HG03108 (cell line): ENCODE measurements around the gene PKHD1.
"Not testable (repeated sequence)": the region's sequence is repeated elsewhere in the genome, so short reads cannot be mapped to it uniquely, and the experiment has no call there.

Experiments
- ATAC-seq: cut with Tn5 transposase; IDR thresholded peaks from one replicate; pipeline ENCODE4 v1.9.1; 2021; ENCODE audit warnings: moderate library complexity; ENCODE audit not compliant: unreplicated experiment

Gene PKHD1

DNA sequence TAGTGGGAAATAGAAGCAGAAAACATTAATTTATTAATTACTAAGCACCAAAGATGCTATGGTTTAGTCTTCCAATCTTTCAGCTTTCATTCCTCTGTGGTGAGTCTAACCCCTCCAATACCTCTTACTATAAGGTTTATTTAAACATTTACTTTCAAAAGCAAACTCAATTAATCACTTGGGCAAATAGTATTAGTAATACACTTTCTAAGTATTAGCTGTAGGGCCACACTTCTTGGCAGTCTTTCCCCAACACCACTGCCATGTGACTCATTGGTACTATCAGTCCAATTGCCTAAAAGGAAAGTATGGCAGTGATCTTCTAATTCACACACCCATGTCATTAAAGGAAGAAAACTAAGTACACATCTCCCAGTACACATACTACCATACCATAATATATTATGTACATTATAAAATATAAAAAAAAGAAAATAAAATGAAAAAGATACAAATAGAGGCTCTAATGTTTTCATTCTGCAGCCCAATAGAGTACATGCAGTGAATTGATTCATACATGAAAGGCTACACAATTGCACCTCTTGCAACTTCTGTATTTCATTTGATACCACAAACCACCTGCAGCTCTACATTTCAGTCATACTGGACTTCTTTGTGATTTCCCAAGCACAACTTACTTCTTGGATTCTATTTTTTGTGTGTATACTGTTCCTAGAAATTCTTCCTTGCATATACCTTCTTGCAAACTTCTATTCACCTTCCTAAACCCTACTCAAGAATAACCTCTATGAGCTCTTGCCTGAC lies 218.6 kb downstream of the PKHD1 start:
- no peak for ATAC-seq

DNA sequence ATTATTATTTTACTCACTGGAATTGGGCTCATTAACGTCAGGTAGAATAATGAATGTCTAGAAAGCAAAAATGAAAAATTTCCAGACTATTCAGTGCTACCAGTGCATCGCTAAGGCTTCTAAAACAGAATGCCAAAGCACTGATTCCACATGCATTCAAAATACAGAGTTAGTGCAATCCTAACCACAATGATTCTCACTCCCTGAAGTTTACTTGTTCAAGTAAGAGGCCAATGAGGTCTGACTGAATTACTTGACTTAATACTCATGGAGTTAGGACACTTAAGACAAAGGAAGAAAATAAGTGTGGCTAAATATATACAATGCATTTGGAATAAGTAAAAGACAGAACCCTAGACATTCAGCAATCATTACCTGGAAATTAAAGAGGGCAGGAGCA lies 220.5 kb downstream of the PKHD1 start:
- ATAC-seq = no peak

GRCh38 chr6:51865996-51866395 lies 221.4 kb downstream of the PKHD1 start:
- no peak for ATAC-seq

- no peak for ATAC-seq
Observed at GRCh38 chr6:51865176-51865575, 222.2 kb downstream of the PKHD1 start.

DNA sequence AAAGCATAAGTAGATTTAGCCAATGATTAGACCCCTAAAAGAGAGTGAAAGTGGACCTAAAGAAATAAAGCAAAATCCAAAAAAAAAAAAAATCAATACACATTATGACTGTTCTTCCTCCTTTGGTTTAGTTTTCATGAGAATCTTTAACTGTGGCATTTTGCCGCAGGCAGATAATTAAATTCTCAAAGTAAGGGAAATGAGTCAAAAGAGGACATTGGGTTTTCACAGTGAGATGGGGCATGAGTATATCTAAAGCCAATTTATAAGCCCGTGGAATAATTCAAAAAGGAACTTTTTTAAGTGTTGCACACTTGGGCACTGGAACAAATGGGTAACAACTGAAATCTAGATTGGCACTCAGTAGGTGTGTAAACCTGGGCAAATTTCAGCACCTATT lies 230.3 kb downstream of the PKHD1 start:
- no peak for ATAC-seq

DNA sequence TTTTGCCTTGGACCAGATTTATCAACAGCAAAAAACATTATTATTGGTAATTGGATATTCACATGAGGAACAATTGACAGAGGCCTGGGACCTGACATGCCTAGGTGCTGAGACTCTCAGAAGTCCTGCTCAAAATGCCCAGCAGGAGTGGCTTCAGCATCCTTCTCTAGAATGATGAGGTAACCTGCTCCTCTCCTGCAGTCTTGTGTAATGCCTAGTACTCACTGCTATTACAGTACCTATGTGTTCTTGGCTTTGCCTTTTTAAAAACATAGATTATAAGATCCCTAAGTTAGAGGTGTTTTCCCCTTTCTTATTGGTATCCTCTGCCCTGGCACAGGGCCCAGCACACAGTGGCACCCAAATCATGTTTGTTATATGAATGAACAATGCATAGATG lies 230.9 kb downstream of the PKHD1 start:
- ATAC-seq = no peak

- no peak for ATAC-seq
Observed at GRCh38 chr6:51855310-51856082, 231.9 kb downstream of the PKHD1 start.

- ATAC-seq = no peak
Observed at GRCh38 chr6:51854876-51855275, 232.5 kb downstream of the PKHD1 start.

- no peak for ATAC-seq
Observed at GRCh38 chr6:51854347-51854746, 233.1 kb downstream of the PKHD1 start.

- ATAC-seq = not testable (repeated sequence)
Observed at GRCh38 chr6:51853109-51853508, 234.3 kb downstream of the PKHD1 start.

DNA sequence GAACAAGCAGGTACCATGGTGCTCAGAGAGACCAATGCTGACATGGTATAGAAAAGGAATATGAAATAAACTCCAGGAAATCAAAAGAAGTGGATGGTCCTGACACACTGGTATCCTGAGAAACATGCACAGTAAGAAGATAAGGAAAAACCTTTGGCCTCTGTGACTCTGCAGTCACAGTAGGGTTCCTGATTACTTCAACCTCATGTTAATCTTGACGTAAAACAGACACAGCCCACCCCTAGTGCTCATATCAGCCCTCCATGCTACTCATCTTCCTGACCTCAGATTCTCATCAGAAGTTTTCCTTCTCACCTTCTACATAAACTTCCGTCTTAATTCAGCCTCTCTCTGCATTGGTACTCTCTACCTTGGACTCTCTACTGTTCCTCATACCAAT lies 240.9 kb downstream of the PKHD1 start:
- no peak for ATAC-seq

DNA sequence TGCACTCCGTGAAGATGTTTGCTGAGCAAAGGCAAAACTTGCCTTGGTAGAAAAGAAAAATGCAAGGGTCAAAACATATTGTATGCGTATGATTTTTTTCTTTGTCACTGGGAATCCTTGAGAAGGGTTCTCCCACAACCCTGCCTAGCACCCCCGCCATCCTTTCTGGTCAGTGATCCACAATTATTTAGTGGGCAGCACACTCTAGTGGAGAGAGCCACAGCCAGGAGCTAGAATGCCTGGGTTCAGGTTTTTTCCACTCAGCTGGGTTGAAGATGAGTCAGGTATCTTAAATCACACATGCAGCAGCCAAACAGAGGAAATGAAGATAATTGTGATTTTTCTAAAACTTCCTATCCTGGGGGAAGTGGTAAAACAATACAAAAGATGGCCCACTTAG lies 243.1 kb downstream of the PKHD1 start:
- no peak for ATAC-seq

GRCh38 chr6:51843456-51844056 lies 243.9 kb downstream of the PKHD1 start:
- ATAC-seq = no peak

- ATAC-seq = no peak
Observed at GRCh38 chr6:51842804-51843378, 244.5 kb downstream of the PKHD1 start.

GRCh38 chr6:51842061-51842803 lies 245.2 kb downstream of the PKHD1 start:
- ATAC-seq = no peak

DNA sequence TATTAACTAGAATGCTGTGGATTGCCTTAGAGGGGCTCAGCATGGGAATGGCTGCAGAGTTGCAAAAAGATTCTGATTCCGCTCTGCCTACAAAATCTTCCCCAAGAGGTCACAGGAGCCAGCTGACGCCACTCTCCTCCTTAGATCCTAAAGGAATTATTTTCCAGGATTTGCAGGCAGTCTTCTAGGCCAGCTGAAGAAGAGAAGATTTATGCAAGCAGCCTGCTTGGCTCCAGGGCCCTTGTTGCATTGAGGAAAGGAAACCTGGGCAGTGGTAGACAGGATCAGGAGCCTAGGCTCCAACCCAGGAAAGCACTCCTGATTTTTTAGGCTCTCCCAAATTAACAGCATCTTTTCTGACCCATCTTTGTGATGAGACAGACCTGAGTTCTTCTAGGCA lies 245.8 kb downstream of the PKHD1 start:
- no peak for ATAC-seq

DNA sequence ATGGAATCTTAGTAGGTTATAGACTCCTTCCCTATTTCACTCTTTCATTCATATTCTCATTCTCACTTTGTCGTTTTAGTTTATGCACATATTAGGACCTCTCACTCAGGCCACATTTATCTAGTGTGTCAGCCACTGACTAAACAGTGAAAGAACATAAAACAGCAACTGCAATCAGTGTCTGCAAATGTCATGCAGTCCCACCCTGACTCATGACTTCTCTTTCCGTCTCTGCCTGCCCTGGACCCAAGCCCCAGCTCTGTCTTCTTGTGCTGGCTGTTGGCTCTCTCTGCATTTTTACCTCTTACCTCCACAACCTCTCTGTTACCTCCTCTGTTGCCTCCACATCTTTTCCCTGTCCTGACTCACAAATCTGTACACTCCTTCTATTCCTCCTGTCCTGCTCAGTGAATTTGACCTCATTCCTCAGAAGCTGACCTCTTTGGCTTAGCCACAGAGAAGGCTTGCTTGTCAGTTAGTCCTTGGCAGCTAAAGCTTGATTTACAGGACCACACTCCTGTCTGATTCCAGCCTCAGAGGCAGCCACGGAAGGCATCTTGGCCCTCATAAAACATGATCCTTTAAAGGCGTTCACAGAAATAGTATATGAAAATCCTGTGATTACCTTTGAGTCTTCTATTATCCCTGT lies 247.6 kb downstream of the PKHD1 start:
- no peak for ATAC-seq

GRCh38 chr6:51830666-51831065 lies 256.7 kb downstream of the PKHD1 start:
- ATAC-seq = no peak

GRCh38 chr6:51827580-51827979 lies 259.8 kb downstream of the PKHD1 start:
- no peak for ATAC-seq

DNA sequence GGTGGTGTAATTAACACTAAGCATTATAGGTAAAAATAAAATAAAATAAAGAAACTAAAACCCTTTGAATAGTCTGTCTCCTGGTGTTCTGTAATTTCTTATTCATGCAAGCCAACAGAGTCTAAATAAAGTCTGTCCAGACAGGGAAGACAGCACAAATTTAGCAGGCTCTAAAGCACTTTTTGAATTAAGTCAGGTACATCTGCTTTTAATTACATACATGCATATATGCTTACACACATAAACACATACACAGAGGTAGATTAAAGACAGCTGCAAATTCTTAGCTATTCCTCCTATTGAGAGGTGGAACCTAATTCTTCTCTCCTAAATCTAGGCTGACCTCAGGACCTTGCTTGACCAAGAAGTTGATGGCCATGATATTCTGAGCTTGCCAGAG lies 262.5 kb downstream of the PKHD1 start:
- ATAC-seq = no peak
